HEK293 (cell line): ENCODE measurements around the gene AFF3.

Source experiments
- CTCF ChIA-PET: fragments of 350-600 bp; formaldehyde crosslinking; extraction: SDS; loops from one replicate; lab custom pipeline; 2021; ENCODE audit warnings: antibody characterized with exemption; lab: Yijun Ruan, JAX
- POLR2A ChIA-PET: fragments of 300-600 bp; formaldehyde crosslinking; extraction: SDS; loops from one replicate; lab custom pipeline; 2020; ENCODE audit warnings: antibody characterized with exemption, inconsistent platforms; lab: Yijun Ruan, JAX
- H3K27ac ChIP-seq: fragments of 200-500 bp; sonication (Bioruptor generic); 2 replicates; pipeline ENCODE4 v1.5.1; 2014; ENCODE audit warnings: low read depth, low read length, control low read depth, inconsistent platforms; ENCODE audit errors: extremely low read depth
- H3K36me3 ChIP-seq, 2 experiments: fragments of 200-500 bp in 1 of 2; sonication (Bioruptor generic) in 1 of 2; 1 replicate in 1 of 2; 2 replicates in 1 of 2; pipeline ENCODE4 v1.5.1; 2014 to 2017; ENCODE audit warnings: inconsistent platforms in 2 of 2, low read length in 2 of 2; ENCODE audit not compliant: control insufficient read depth in 2 of 2, insufficient read depth in 1 of 2
- H3K4me1 ChIP-seq: fragments of 200-500 bp; sonication (Bioruptor generic); 2 replicates; pipeline ENCODE4 v1.5.1; 2014; ENCODE audit warnings: mild to moderate bottlenecking, low read length, inconsistent platforms; ENCODE audit not compliant: control insufficient read depth, insufficient read depth
- H3K4me3 ChIP-seq: 2 replicates; pipeline ENCODE4 v1.5.1; 2011; ENCODE audit warnings: low read depth, mild to moderate bottlenecking, control low read depth, low read length, moderate library complexity
- H3K9me3 ChIP-seq: fragments of 200-500 bp; sonication (Bioruptor generic); 2 replicates; pipeline ENCODE4 v1.5.1; 2014; ENCODE audit warnings: low read depth, low read length, inconsistent platforms; ENCODE audit not compliant: control insufficient read depth, insufficient read depth
- BCL11A ChIP-seq: fragments of 450-650 bp; formaldehyde crosslinking; IDR thresholded peaks from 2 replicates; pipeline ENCODE4 v1.5.1; 2016; ENCODE audit warnings: low read depth, missing biosample characterization, missing genetic modification characterization
- BCL11B ChIP-seq: fragments of 450-650 bp; formaldehyde crosslinking; IDR thresholded peaks from 2 replicates; pipeline ENCODE4 v1.5.1; 2016; ENCODE audit warnings: low read depth, missing biosample characterization, missing genetic modification characterization
- ELK4 ChIP-seq: IDR thresholded peaks from 2 replicates; pipeline ENCODE4 v1.6.1; 2011; ENCODE audit warnings: mild to moderate bottlenecking, low read depth, low read length, borderline replicate concordance
- MYNN ChIP-seq: fragments of 450-650 bp; formaldehyde crosslinking; IDR thresholded peaks from 2 replicates; pipeline ENCODE4 v1.5.1; 2016; ENCODE audit warnings: missing biosample characterization, missing genetic modification characterization, borderline replicate concordance
- OSR2 ChIP-seq: fragments of 450-650 bp; formaldehyde crosslinking; IDR thresholded peaks from 2 replicates; pipeline ENCODE4 v1.5.1; 2016; ENCODE audit warnings: missing biosample characterization, missing genetic modification characterization
- PATZ1 ChIP-seq: fragments of 450-650 bp; formaldehyde crosslinking; IDR thresholded peaks from 2 replicates; pipeline ENCODE4 v1.5.1; 2016; ENCODE audit warnings: missing biosample characterization, missing genetic modification characterization
- ZIC2 ChIP-seq: fragments of 450-650 bp; formaldehyde crosslinking; IDR thresholded peaks from 2 replicates; pipeline ENCODE4 v1.5.1; 2016; ENCODE audit warnings: missing biosample characterization, missing genetic modification characterization
- ZNF10 ChIP-seq: fragments of 450-650 bp; formaldehyde crosslinking; IDR thresholded peaks from 2 replicates; pipeline ENCODE4 v1.5.1; 2017; ENCODE audit warnings: missing biosample characterization, missing genetic modification characterization
- ZNF157 ChIP-seq: fragments of 450-650 bp; formaldehyde crosslinking; IDR thresholded peaks from 2 replicates; pipeline ENCODE4 v1.5.1; 2016; ENCODE audit warnings: missing biosample characterization, missing genetic modification characterization
- ZNF221 ChIP-seq: fragments of 450-650 bp; formaldehyde crosslinking; IDR thresholded peaks from 2 replicates; pipeline ENCODE4 v1.5.1; 2017; ENCODE audit warnings: missing biosample characterization, missing genetic modification characterization, borderline replicate concordance
- ZNF23 ChIP-seq: fragments of 450-650 bp; formaldehyde crosslinking; IDR thresholded peaks from 2 replicates; pipeline ENCODE4 v1.5.1; 2016; ENCODE audit warnings: missing biosample characterization, missing genetic modification characterization, borderline replicate concordance
- ZNF324 ChIP-seq: fragments of 450-650 bp; formaldehyde crosslinking; IDR thresholded peaks from 2 replicates; pipeline ENCODE4 v1.5.1; 2016; ENCODE audit warnings: missing biosample characterization, missing genetic modification characterization
- ZNF449 ChIP-seq: fragments of 450-650 bp; formaldehyde crosslinking; IDR thresholded peaks from 2 replicates; pipeline ENCODE4 v1.5.1; 2017; ENCODE audit warnings: missing biosample characterization, mild to moderate bottlenecking, missing genetic modification characterization, moderate library complexity
- ZNF48 ChIP-seq: fragments of 450-650 bp; formaldehyde crosslinking; IDR thresholded peaks from 2 replicates; pipeline ENCODE4 v1.5.1; 2016; ENCODE audit warnings: missing biosample characterization, missing genetic modification characterization
- ZNF549 ChIP-seq: fragments of 450-650 bp; IDR thresholded peaks from 2 replicates; pipeline ENCODE4 v1.5.1; 2018; ENCODE audit warnings: missing biosample characterization, missing genetic modification characterization, mild to moderate bottlenecking, inconsistent platforms, moderate library complexity
- ZNF555 ChIP-seq: fragments of 450-650 bp; formaldehyde crosslinking; conservative IDR thresholded peaks from 2 replicates; pipeline ENCODE4 v1.5.1; 2017; ENCODE audit warnings: missing biosample characterization, mild to moderate bottlenecking, missing genetic modification characterization, inconsistent platforms
- ZNF561 ChIP-seq: fragments of 450-650 bp; IDR thresholded peaks from 2 replicates; pipeline ENCODE4 v1.5.1; 2018; ENCODE audit warnings: missing biosample characterization, missing genetic modification characterization, borderline replicate concordance
- ZNF610 ChIP-seq: fragments of 450-650 bp; formaldehyde crosslinking; IDR thresholded peaks from 2 replicates; pipeline ENCODE4 v1.5.1; 2016; ENCODE audit warnings: missing biosample characterization, missing genetic modification characterization, borderline replicate concordance
- ZNF626 ChIP-seq: fragments of 450-650 bp; sonication (Bioruptor Pico); formaldehyde crosslinking; IDR thresholded peaks from 2 replicates; pipeline ENCODE4 v1.5.1; 2018; ENCODE audit warnings: missing biosample characterization, missing genetic modification characterization, inconsistent platforms
- ZNF629 ChIP-seq: fragments of 450-650 bp; formaldehyde crosslinking; IDR thresholded peaks from 2 replicates; pipeline ENCODE4 v1.5.1; 2017; ENCODE audit warnings: missing biosample characterization, missing genetic modification characterization
- ZNF670 ChIP-seq: fragments of 450-650 bp; formaldehyde crosslinking; IDR thresholded peaks from 2 replicates; pipeline ENCODE4 v1.5.1; 2016; ENCODE audit warnings: missing biosample characterization, missing genetic modification characterization, low read depth
- ZNF777 ChIP-seq: fragments of 450-650 bp; formaldehyde crosslinking; IDR thresholded peaks from 2 replicates; pipeline ENCODE4 v1.5.1; 2017; ENCODE audit warnings: missing biosample characterization, missing genetic modification characterization, borderline replicate concordance
- ZNF792 ChIP-seq: fragments of 450-650 bp; formaldehyde crosslinking; IDR thresholded peaks from 2 replicates; pipeline ENCODE4 v1.5.1; 2016; ENCODE audit warnings: missing biosample characterization, missing genetic modification characterization
- ZNF843 ChIP-seq: fragments of 450-650 bp; formaldehyde crosslinking; IDR thresholded peaks from 2 replicates; pipeline ENCODE4 v1.5.1; 2016; ENCODE audit warnings: missing biosample characterization, missing genetic modification characterization
- ZSCAN30 ChIP-seq: fragments of 450-650 bp; IDR thresholded peaks from 2 replicates; pipeline ENCODE4 v1.5.1; 2018; ENCODE audit warnings: missing biosample characterization, mild to moderate bottlenecking, missing genetic modification characterization, moderate library complexity
- TF ChIP-seq, protein P1 (sequence below): fragments of 450-650 bp; formaldehyde crosslinking; IDR thresholded peaks from 2 replicates; pipeline ENCODE4 v1.5.1; 2016; ENCODE audit warnings: missing biosample characterization, missing genetic modification characterization

The AFF3 gene

GRCh38 chr2:99878581-99879350 is 263.6 kb downstream of the AFF3 start (continued):
- TF ChIP-seq ZNF670 (tag by site-specific recombination) (no peak), BCL11A (tag by site-specific recombination) (no peak), ZNF157 (tag by site-specific recombination) (no peak), ZNF10 (tag by site-specific recombination) (no peak), PATZ1 (tag by site-specific recombination) (no peak), ZNF610 (tag by site-specific recombination) (no peak), OSR2 (no peak), ZNF843 (tag by site-specific recombination) (no peak)

DNA sequence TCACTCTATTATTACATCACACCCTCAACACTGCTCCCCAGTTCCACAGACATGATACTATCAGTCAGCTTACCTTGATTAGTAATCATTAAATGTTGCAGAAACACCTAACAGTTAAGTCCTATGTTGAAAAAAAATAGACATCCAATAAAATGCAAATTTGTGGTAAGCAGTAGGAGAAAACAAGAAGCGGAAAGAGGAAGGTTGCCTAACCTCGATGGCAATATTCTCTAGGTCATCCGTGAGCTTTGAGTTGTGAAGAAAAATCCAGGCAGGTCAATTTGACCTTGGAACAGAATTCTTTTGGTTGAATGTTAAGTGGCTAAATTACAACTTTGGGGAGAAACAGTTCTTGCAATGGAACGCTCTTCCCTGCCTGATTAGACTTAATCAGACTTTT is 264.4 kb downstream of the AFF3 start:
- Histone ChIP-seq H3K36me3 (no peaks in the 10 kb centered on the region), H3K4me3 (no peak overlapping the region), H3K4me1 (peaks cover 13% of the 10 kb centered on the region; the same call in 1 of the 2 replicates), H3K27ac (no peak overlapping the region), H3K9me3 (no peaks in the 10 kb centered on the region)
- ChIA-PET CTCF (interaction anchor here (0.7 kb wide), 1 partner anchor 657 kb away, joined by 3 read pairs; no protein-coding TSS in a partner anchor), POLR2A (no interaction called here)
- TF ChIP-seq MYNN (tag by site-specific recombination) (no peak), ZNF629 (tag by site-specific recombination) (no peak), ZNF549 (tag by site-specific recombination) (no peak), ZNF792 (tag by site-specific recombination) (no peak), ZNF48 (tag by site-specific recombination) (no peak), ELK4 (no peak), ZNF324 (no peak), ZNF561 (tag by site-specific recombination) (no peak), ZIC2 (tag by site-specific recombination) (no peak), ZNF449 (no peak), ZNF777 (tag by site-specific recombination) (no peak), ZNF555 (tag by site-specific recombination) (no peak), ZNF221 (tag by site-specific recombination) (no peak), ZNF626 (no peak), ZNF157 (tag by site-specific recombination) (no peak), BCL11B (tag by site-specific recombination) (no peak), ZNF23 (tag by site-specific recombination) (no peak), ZSCAN30 (no peak)
- TF ChIP-seq, protein P1, sequence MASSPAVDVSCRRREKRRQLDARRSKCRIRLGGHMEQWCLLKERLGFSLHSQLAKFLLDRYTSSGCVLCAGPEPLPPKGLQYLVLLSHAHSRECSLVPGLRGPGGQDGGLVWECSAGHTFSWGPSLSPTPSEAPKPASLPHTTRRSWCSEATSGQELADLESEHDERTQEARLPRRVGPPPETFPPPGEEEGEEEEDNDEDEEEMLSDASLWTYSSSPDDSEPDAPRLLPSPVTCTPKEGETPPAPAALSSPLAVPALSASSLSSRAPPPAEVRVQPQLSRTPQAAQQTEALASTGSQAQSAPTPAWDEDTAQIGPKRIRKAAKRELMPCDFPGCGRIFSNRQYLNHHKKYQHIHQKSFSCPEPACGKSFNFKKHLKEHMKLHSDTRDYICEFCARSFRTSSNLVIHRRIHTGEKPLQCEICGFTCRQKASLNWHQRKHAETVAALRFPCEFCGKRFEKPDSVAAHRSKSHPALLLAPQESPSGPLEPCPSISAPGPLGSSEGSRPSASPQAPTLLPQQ (tag by site-specific recombination): no peak
